NCI-H1105 (cell line): ENCODE data around the gene TRIM29.

Experiments
- DNase-seq: peaks from one replicate; lab custom pipeline; 2025; lab: John Stamatoyannopoulos, UW

TRIM29 gene

GRCh38 chr11:120063686-120064340, 74.1 kb downstream of the TRIM29 start:
- DNase-seq = no peak

DNA sequence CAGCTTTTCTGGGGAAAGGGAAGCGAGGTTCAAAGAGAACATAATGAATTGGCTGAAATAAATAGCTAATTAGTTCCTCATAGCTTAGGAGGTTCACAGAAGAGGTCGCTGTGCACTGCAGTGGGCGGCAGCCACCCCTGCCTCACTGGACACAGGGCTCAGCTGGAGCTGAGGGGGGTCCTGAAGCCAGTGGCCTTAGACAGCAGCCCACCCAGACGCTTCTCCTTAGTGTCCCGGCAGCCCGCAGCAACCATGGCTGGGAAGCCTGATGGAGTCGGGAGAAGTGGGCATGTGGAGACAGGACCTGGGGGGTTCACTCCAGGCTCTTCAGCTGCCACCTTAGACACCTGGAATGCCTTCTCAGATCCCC, 75.4 kb downstream of the TRIM29 start:
- DNase-seq = no peak

GRCh38 chr11:120061761-120062560, 76.0 kb downstream of the TRIM29 start:
- DNase-seq = no peak
